Osteocyte (in vitro differentiated cells): ENCODE results near the gene ARVCF. TPM values are rescaled to one million over a fixed set of nuclear protein-coding genes. Genes with fewer than 3 reads are reported as not detected.

Experiments used
- DNase-seq: peaks from one replicate; pipeline ENCODE4 v3.0.0; 2021; ENCODE audit warnings: mixed read lengths; ENCODE audit not compliant: unreplicated experiment; ENCODE audit errors: extremely low spot score
- H3K27ac Mint-ChIP-seq: one replicate; pipeline ENCODE4 v1.8.0; 2021; ENCODE audit warnings: mild to moderate bottlenecking, mixed read lengths; ENCODE audit not compliant: unreplicated experiment
- H3K27me3 Mint-ChIP-seq: one replicate; pipeline ENCODE4 v1.8.0; 2021; ENCODE audit warnings: mixed read lengths; ENCODE audit not compliant: unreplicated experiment
- H3K36me3 Mint-ChIP-seq: one replicate; pipeline ENCODE4 v1.8.0; 2021; ENCODE audit warnings: mixed read lengths; ENCODE audit not compliant: unreplicated experiment
- H3K4me1 Mint-ChIP-seq: one replicate; pipeline ENCODE4 v1.8.0; 2021; ENCODE audit warnings: mixed read lengths; ENCODE audit not compliant: unreplicated experiment
- H3K4me3 Mint-ChIP-seq: one replicate; pipeline ENCODE4 v1.8.0; 2021; ENCODE audit warnings: mild to moderate bottlenecking, moderate library complexity, mixed read lengths; ENCODE audit not compliant: unreplicated experiment
- H3K9me3 Mint-ChIP-seq: one replicate; pipeline ENCODE4 v1.8.0; 2021; ENCODE audit warnings: mixed read lengths; ENCODE audit not compliant: unreplicated experiment
- total RNA-seq: library from RNA; stranded (reverse); gene quantifications from 2 replicates; pipeline ENCODE4 v1.2.1, GENCODE V29; 2021
- TF ChIP-seq, protein P1 (sequence below): fragments of 200-600 bp; sonication (generic); IDR thresholded peaks from 2 replicates; pipeline ENCODE4 v1.5.0; 2021; ENCODE audit warnings: antibody characterized with exemption, mild to moderate bottlenecking, moderate library complexity

ARVCF gene
- total RNA-seq, 1 donor from 2014 or later: 29.3 TPM

GRCh38 chr22:20043997-20044342, 27.3 kb upstream of the ARVCF start:
- H3K4me3 Mint-ChIP-seq: no peak overlapping the region
- no peak for DNase-seq
- TF ChIP-seq, protein P1, sequence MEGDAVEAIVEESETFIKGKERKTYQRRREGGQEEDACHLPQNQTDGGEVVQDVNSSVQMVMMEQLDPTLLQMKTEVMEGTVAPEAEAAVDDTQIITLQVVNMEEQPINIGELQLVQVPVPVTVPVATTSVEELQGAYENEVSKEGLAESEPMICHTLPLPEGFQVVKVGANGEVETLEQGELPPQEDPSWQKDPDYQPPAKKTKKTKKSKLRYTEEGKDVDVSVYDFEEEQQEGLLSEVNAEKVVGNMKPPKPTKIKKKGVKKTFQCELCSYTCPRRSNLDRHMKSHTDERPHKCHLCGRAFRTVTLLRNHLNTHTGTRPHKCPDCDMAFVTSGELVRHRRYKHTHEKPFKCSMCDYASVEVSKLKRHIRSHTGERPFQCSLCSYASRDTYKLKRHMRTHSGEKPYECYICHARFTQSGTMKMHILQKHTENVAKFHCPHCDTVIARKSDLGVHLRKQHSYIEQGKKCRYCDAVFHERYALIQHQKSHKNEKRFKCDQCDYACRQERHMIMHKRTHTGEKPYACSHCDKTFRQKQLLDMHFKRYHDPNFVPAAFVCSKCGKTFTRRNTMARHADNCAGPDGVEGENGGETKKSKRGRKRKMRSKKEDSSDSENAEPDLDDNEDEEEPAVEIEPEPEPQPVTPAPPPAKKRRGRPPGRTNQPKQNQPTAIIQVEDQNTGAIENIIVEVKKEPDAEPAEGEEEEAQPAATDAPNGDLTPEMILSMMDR: no peak
- peaks cover 28% of the 10 kb centered on the region for H3K36me3 Mint-ChIP-seq
- no peak overlapping the region for H3K27ac Mint-ChIP-seq
- no peaks in the 10 kb centered on the region for H3K27me3 Mint-ChIP-seq
- H3K9me3 Mint-ChIP-seq: no peaks in the 10 kb centered on the region
- no peaks in the 10 kb centered on the region for H3K4me1 Mint-ChIP-seq

DNA sequence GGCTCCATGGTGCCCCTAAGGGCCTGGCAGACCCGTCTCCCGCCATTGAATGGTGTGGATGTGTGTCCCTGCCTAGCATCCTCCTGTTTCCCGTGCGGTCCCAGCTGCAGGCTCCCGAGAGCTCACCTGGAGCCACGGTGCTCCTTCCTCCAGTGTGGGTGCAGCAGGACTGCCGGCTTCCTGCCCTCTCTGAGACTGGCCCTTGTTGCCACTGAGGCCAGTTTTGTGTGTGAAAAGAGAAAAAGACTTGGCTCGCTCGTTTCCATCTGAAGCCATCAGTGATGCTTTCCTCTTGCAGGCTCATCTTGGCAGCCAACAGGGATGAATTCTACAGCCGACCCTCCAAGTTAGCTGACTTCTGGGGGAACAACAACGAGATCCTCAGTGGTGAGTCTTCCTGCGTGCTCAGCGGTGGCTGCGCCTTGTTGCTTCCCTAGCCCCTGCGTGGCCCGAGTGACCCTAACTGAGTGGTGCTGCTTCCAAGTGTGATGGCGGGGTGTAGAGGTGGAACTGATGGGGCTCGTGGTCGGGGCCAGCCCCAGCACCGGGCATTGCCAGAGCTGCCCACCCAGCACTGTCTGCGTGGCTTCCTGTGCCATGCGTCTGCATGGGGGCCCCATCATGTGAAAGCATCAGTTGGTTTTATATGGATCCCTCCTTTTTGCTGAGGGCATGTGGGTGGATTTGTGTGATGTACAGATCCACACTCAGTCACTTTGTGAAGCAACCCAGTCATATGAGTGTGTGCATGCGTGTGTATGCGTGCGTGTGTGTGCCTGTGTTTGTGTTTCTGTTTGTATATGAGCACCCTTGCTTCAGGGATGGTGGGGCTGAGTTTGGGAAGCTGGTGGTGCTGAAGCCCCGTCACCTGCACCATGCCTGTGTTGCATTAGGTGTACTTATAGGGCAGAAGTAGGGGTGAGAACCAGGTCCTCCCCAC, 26.7 kb upstream of the ARVCF start:
- DNase-seq: no peak

GRCh38 chr22:20040327-20041200, 23.9 kb upstream of the ARVCF start:
- H3K9me3 Mint-ChIP-seq: no peaks in the 10 kb centered on the region
- TF ChIP-seq, protein P1: no peak
- H3K36me3 Mint-ChIP-seq: peaks cover 23% of the 10 kb centered on the region
- H3K27ac Mint-ChIP-seq: no peak overlapping the region
- H3K4me3 Mint-ChIP-seq: no peak overlapping the region
- H3K4me1 Mint-ChIP-seq: no peaks in the 10 kb centered on the region
- no peaks in the 10 kb centered on the region for H3K27me3 Mint-ChIP-seq
- DNase-seq: no peak

More for the DNA sequence above, 26.7 kb upstream of the ARVCF start:
- Mint-ChIP-seq H3K36me3 (peaks cover 24% of the 10 kb centered on the region), H3K27me3 (no peaks in the 10 kb centered on the region), H3K9me3 (no peaks in the 10 kb centered on the region), H3K4me3 (no peak overlapping the region), H3K27ac (no peak overlapping the region), H3K4me1 (no peaks in the 10 kb centered on the region)
- TF ChIP-seq, protein P1: no peak

- Mint-ChIP-seq H3K27me3 (no peaks in the 10 kb centered on the region), H3K27ac (no peak overlapping the region), H3K4me1 (no peaks in the 10 kb centered on the region), H3K9me3 (no peaks in the 10 kb centered on the region), H3K36me3 (peaks cover 23% of the 10 kb centered on the region), H3K4me3 (no peak overlapping the region)
- DNase-seq: no peak
- TF ChIP-seq, protein P1: no peak
Measured at GRCh38 chr22:20039683-20040325, 23.2 kb upstream of the ARVCF start.
